ENCODE results near the gene PIH1D1. TPM values are rescaled to one million over a fixed set of nuclear protein-coding genes. Genes with fewer than 3 reads are reported as not detected.

The PIH1D1 gene
- polyA plus RNA-seq, 1 donor from 2014 or later, result 145 TPM

GRCh38 chr19:49492573-49493405, 41.2 kb upstream of the PIH1D1 start:
- Histone ChIP-seq H3K27me3 (ENCODE audit: insufficient read depth, low read depth, low read length) (no peaks in the 10 kb centered on the region), H3K4me3 (ENCODE audit: low read length) (no peak overlapping the region), H4K20me1 (ENCODE audit: insufficient read depth) (peaks cover 11% of the 10 kb centered on the region), H3K9ac (ENCODE audit: low read length) (no peak overlapping the region), H3K27ac (ENCODE audit: low read length) (no peak overlapping the region), H3K79me2 (replicated peaks; ENCODE audit: insufficient read depth, low read length) (peaks cover 40% of the 10 kb centered on the region), H3K4me2 (ENCODE audit: low read length) (no peak overlapping the region), H2AFZ (ENCODE audit: low read depth, low read length) (no peak overlapping the region), H3F3A (ENCODE audit: insufficient read depth, low read length, poor library complexity, severe bottlenecking) (no peaks in the 10 kb centered on the region), H3K9me3 (ENCODE audit: low read length) (no peaks in the 10 kb centered on the region), H3K36me3 (ENCODE audit: insufficient read depth, low read length) (peaks cover 5% of the 10 kb centered on the region), H3K9me2 (ENCODE audit: insufficient read depth, low read length) (no peaks in the 10 kb centered on the region)
- TF ChIP-seq EP300 (conservative IDR thresholded peaks at IDR 0.05; ENCODE audit: poor library complexity, severe bottlenecking) (no peak), POLR2AphosphoS5 (IDR thresholded peaks at IDR 0.05) (no peak), MXI1 (conservative IDR thresholded peaks at IDR 0.05; ENCODE audit: poor library complexity, severe bottlenecking) (no peak), RAD21 (conservative IDR thresholded peaks at IDR 0.05) (no peak), TAF1 (IDR thresholded peaks at IDR 0.05; ENCODE audit: low read depth) (no peak), REST (IDR thresholded peaks at IDR 0.05; ENCODE audit: borderline replicate concordance) (no peak), SMC3 (conservative IDR thresholded peaks at IDR 0.05; ENCODE audit: poor library complexity) (no peak), CTCF (IDR thresholded peaks at IDR 0.05; ENCODE audit: poor library complexity, severe bottlenecking) (no peak), EZH2 (IDR thresholded peaks at IDR 0.05; ENCODE audit: borderline replicate concordance, insufficient read depth, low read length, poor library complexity, severe bottlenecking) (no peak)

- Histone ChIP-seq H3K36me3 (ENCODE audit: insufficient read depth, low read length) (no peaks in the 10 kb centered on the region), H3K9ac (ENCODE audit: low read length) (no peak overlapping the region), H2AFZ (ENCODE audit: low read depth, low read length) (no peak overlapping the region), H3K4me3 (ENCODE audit: low read length) (no peak overlapping the region), H3K27ac (ENCODE audit: low read length) (no peak overlapping the region), H4K20me1 (ENCODE audit: insufficient read depth) (peaks cover 11% of the 10 kb centered on the region), H3K9me3 (ENCODE audit: low read length) (no peaks in the 10 kb centered on the region), H3K9me2 (ENCODE audit: insufficient read depth, low read length) (no peaks in the 10 kb centered on the region), H3K4me2 (ENCODE audit: low read length) (no peak overlapping the region), H3K27me3 (ENCODE audit: insufficient read depth, low read depth, low read length) (no peaks in the 10 kb centered on the region), H3K79me2 (replicated peaks; ENCODE audit: insufficient read depth, low read length) (peaks cover 36% of the 10 kb centered on the region), H3F3A (ENCODE audit: insufficient read depth, low read length, poor library complexity, severe bottlenecking) (no peaks in the 10 kb centered on the region)
- TF ChIP-seq REST (IDR thresholded peaks at IDR 0.05; ENCODE audit: borderline replicate concordance), result no peak
- TF ChIP-seq MXI1 (conservative IDR thresholded peaks at IDR 0.05; ENCODE audit: poor library complexity, severe bottlenecking), result no peak
- no peak for TF ChIP-seq RAD21 (conservative IDR thresholded peaks at IDR 0.05)
- TF ChIP-seq POLR2AphosphoS5 (IDR thresholded peaks at IDR 0.05), result no peak
- TF ChIP-seq EZH2 (IDR thresholded peaks at IDR 0.05; ENCODE audit: borderline replicate concordance, insufficient read depth, low read length, poor library complexity, severe bottlenecking), result no peak
- TF ChIP-seq SMC3 (conservative IDR thresholded peaks at IDR 0.05; ENCODE audit: poor library complexity), result no peak
- no peak for TF ChIP-seq EP300 (conservative IDR thresholded peaks at IDR 0.05; ENCODE audit: poor library complexity, severe bottlenecking)
- no peak for TF ChIP-seq TAF1 (IDR thresholded peaks at IDR 0.05; ENCODE audit: low read depth)
- TF ChIP-seq CTCF (IDR thresholded peaks at IDR 0.05; ENCODE audit: poor library complexity, severe bottlenecking), result no peak
These were observed 40.4 kb upstream of the PIH1D1 start for GRCh38 chr19:49491804-49492572.
